ENCODE measurements around the gene ELFN1. TPM values are rescaled to one million over a fixed set of nuclear protein-coding genes. Genes with fewer than 3 reads are reported as not detected.

ELFN1 gene
- total RNA-seq, 1 donor from 2014 or later = 17.5 TPM

- DNase-seq (ENCODE audit: low spot score) = peak; percentile 38
- ATAC-seq = no peak
Measured at GRCh38 chr7:1674161-1675035, 4.3 kb downstream of the ELFN1 start.

- no peak for ATAC-seq
- peak; percentile 35 for DNase-seq (ENCODE audit: low spot score)
Measured at GRCh38 chr7:1675036-1675671, 5.1 kb downstream of the ELFN1 start.

- DNase-seq (ENCODE audit: low spot score) = peak; percentile 41
Measured at GRCh38 chr7:1675673-1676549, 5.8 kb downstream of the ELFN1 start.

GRCh38 chr7:1676550-1677078 is 6.5 kb downstream of the ELFN1 start:
- ATAC-seq (no peak), DNase-seq (ENCODE audit: low spot score) (no peak)

More at GRCh38 chr7:1675673-1676549, 5.8 kb downstream of the ELFN1 start:
- no peak for ATAC-seq

- DNase-seq (ENCODE audit: low spot score) = no peak
- ATAC-seq = no peak
Measured at GRCh38 chr7:1677206-1678080, 7.4 kb downstream of the ELFN1 start.

GRCh38 chr7:1678081-1678543 is 8.0 kb downstream of the ELFN1 start:
- DNase-seq (ENCODE audit: low spot score) = no peak
- no peak for ATAC-seq

- ATAC-seq (no peak), DNase-seq (ENCODE audit: low spot score) (no peak)
Measured at GRCh38 chr7:1678571-1679325, 8.7 kb downstream of the ELFN1 start.

GRCh38 chr7:1679326-1679965 is 9.4 kb downstream of the ELFN1 start:
- ATAC-seq (no peak), DNase-seq (ENCODE audit: low spot score) (no peak)

GRCh38 chr7:1679966-1680730 is 10.1 kb downstream of the ELFN1 start:
- ATAC-seq (no peak), DNase-seq (ENCODE audit: low spot score) (no peak)

GRCh38 chr7:1681581-1681980 is 11.5 kb downstream of the ELFN1 start:
- ATAC-seq (no peak), DNase-seq (ENCODE audit: low spot score) (no peak)

GRCh38 chr7:1685000-1685624 is 15.0 kb downstream of the ELFN1 start:
- DNase-seq (ENCODE audit: low spot score) = no peak
- no peak for ATAC-seq

GRCh38 chr7:1688542-1688941 is 18.5 kb downstream of the ELFN1 start:
- no peak for DNase-seq (ENCODE audit: low spot score)
- ATAC-seq = no peak

GRCh38 chr7:1689311-1689710 is 19.2 kb downstream of the ELFN1 start:
- ATAC-seq = no peak

GRCh38 chr7:1690359-1690958 is 20.4 kb downstream of the ELFN1 start:
- no peak for DNase-seq (ENCODE audit: low spot score)
- no peak for ATAC-seq

More at GRCh38 chr7:1689311-1689710, 19.2 kb downstream of the ELFN1 start:
- DNase-seq (ENCODE audit: low spot score) = no peak

- peak; percentile 24 for DNase-seq (ENCODE audit: low spot score)
Measured at GRCh38 chr7:1691096-1691495, 21.0 kb downstream of the ELFN1 start.

GRCh38 chr7:1691601-1692514 is 21.8 kb downstream of the ELFN1 start:
- DNase-seq (ENCODE audit: low spot score) = peak; percentile 63

More at GRCh38 chr7:1691096-1691495, 21.0 kb downstream of the ELFN1 start:
- ATAC-seq = no peak

More at GRCh38 chr7:1691601-1692514, 21.8 kb downstream of the ELFN1 start:
- peak; percentile 78 for ATAC-seq
